Effector memory CD8-positive, alpha-beta T cell (primary cell): ENCODE data around the gene BCL11A.

Experiments
- ATAC-seq: fragments of 150-1000 bp; cut with Tn5 transposase; replicated peaks from 2 replicates; pipeline ENCODE4 v1.10.0; 2021; ENCODE audit warnings: mild to moderate bottlenecking, moderate library complexity
- DNase-seq, 3 experiments: peaks; one replicate each; pipeline ENCODE4 v3.0.0; 2021
- H3K27ac Mint-ChIP-seq, 2 donors: one replicate each; pipeline ENCODE4 v1.8.0; 2022; ENCODE audit warnings: mild to moderate bottlenecking in 2 of 2, mixed read lengths in 2 of 2, moderate library complexity in 2 of 2
- H3K27me3 Mint-ChIP-seq, 2 donors: one replicate each; pipeline ENCODE4 v1.8.0; 2022; ENCODE audit warnings: mixed read lengths in 2 of 2
- H3K36me3 Mint-ChIP-seq: one replicate; pipeline ENCODE4 v1.8.0; 2022; ENCODE audit warnings: mild to moderate bottlenecking, moderate library complexity, mixed read lengths; ENCODE audit not compliant: insufficient read depth
- H3K4me1 Mint-ChIP-seq, 2 donors: one replicate each; pipeline ENCODE4 v1.8.0; 2022; ENCODE audit warnings: low read depth in 2 of 2, mixed read lengths in 2 of 2
- H3K4me3 Mint-ChIP-seq, 2 donors: one replicate each; pipeline ENCODE4 v1.8.0; 2022; ENCODE audit warnings: mild to moderate bottlenecking in 2 of 2, mixed read lengths in 2 of 2, moderate library complexity in 2 of 2
- H3K9me3 Mint-ChIP-seq, 2 donors: one replicate each; pipeline ENCODE4 v1.8.0; 2022; ENCODE audit warnings: mixed read lengths in 2 of 2

BCL11A gene

DNA sequence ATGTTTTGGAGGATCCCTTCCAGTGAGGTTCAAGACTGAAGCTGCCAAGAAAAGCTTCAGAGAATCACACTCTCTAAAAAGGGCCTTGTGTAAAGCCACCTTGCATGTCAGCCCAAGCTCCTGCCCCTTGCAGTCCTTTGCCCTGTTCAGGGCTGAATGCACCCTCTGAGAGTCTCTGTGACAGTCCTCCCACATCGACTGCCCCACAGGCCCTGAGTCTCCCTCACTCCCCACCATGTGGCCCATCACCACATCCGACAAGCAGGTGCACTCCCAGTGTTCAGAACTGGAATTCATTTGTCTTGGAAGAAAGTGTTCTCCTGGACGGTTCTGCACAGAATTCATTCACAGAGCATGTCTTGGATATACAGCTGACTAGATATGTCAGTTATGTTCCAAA, 31.0 kb downstream of the BCL11A start:
- Mint-ChIP-seq H3K27ac (no peak overlapping the region), H3K4me3 (no peak overlapping the region), H3K9me3 (no peaks in the 10 kb centered on the region), H3K27me3 (peaks cover 29 to 40% of the 10 kb centered on the region in 2 donors), H3K36me3 (peaks cover 3% of the 10 kb centered on the region), H3K4me1 (no peaks in the 10 kb centered on the region)
- ATAC-seq (no peak), DNase-seq (no peak)

DNA sequence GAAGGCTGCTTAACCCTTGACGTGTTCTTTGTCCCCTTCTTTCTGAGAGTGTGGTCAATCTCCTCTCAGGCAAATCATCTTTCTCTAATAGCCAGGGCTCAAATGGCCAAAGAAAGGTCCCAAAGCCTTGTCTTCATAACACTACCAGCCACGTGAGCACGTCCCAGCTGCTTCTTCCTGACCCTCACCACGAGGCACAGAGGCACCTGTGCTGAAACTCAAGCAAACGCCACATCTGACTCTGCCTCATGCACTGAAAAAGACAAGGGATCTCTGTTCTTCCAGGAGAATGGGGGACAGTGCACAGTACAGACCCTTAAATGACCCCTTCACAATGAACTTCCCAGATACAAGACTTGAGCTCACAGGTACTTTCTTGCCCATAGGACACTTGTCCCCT, 31.8 kb downstream of the BCL11A start:
- DNase-seq (no peak), ATAC-seq (no peak)
- Mint-ChIP-seq H3K27me3 (peaks cover 21 to 38% of the 10 kb centered on the region in 2 donors), H3K4me3 (no peak overlapping the region), H3K36me3 (peaks cover 3% of the 10 kb centered on the region), H3K4me1 (no peaks in the 10 kb centered on the region), H3K27ac (no peak overlapping the region), H3K9me3 (no peaks in the 10 kb centered on the region)

DNA sequence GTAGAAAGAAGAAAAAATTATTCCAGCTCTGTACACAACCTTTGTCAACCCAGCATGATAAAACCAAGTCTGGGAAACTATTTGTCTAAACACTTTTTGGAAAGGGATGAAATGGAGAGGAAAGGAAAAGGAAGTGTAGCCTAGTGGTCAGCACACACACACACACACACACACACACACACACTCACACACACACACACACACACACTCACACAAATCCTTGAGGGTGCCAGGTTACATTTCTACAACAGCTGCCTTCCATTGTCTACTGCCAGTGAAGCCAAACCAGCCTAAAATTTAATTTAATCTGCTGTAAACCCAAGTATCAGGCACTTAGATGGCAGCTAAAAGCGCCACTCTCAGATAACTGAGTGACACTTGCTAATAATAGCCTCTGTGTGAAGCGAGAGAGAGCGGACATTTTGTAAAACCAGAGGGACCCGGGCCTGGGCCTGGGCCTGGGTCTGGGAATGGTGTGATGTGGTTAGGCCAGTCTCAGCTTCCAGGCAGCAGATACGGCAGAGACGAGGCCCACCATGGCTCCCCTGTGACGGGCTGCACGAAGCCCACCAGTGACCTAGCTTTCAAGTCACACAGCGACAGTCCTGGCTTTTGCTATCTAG, 32.4 kb downstream of the BCL11A start:
- Mint-ChIP-seq H3K4me3 (no peak overlapping the region), H3K9me3 (no peaks in the 10 kb centered on the region), H3K27ac (no peak overlapping the region), H3K36me3 (peaks cover 3% of the 10 kb centered on the region), H3K27me3 (peaks cover 25 to 44% of the 10 kb centered on the region in 2 donors), H3K4me1 (no peaks in the 10 kb centered on the region)
- no peak for DNase-seq
- ATAC-seq = no peak

DNA sequence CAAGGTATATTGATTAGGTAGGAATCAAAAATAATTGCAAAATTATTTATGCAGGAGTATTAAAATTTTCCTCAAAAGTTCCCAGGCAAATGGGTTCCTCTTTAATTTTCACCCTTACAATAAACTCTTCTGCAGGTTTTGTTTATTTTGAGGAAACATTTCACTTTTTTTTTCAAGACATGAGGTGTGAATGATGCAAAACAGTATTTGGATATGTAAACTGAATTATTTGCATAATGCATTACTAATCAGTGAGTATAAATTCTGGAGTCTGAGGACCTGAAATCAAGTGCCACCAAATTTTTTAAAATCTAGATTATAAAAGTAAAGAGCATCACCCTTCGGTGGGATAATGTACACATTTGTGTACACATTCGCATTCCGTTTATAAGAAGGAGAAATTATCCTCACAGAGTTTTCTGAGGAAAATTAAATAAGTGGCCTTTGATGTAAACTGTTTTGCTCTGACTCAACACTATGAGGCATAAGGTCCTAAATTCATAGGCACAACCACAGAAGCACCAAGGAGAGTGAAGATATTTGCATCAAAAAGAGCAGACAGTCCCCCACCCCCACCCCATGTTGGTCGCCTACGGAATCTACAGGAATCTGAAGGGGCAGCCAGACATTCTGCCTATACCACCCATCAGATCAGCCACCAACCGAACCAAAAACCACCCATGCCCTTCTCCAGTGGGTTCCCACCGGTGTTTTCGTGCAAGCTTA, 33.1 kb downstream of the BCL11A start:
- H3K27me3 Mint-ChIP-seq = peaks cover 32 to 44% of the 10 kb centered on the region in 2 donors
- no peak for DNase-seq
- no peak overlapping the region for H3K4me3 Mint-ChIP-seq
- peaks cover 3% of the 10 kb centered on the region for H3K36me3 Mint-ChIP-seq
- no peak overlapping the region for H3K27ac Mint-ChIP-seq
- no peaks in the 10 kb centered on the region for H3K9me3 Mint-ChIP-seq
- no peaks in the 10 kb centered on the region for H3K4me1 Mint-ChIP-seq
- ATAC-seq = no peak

DNA sequence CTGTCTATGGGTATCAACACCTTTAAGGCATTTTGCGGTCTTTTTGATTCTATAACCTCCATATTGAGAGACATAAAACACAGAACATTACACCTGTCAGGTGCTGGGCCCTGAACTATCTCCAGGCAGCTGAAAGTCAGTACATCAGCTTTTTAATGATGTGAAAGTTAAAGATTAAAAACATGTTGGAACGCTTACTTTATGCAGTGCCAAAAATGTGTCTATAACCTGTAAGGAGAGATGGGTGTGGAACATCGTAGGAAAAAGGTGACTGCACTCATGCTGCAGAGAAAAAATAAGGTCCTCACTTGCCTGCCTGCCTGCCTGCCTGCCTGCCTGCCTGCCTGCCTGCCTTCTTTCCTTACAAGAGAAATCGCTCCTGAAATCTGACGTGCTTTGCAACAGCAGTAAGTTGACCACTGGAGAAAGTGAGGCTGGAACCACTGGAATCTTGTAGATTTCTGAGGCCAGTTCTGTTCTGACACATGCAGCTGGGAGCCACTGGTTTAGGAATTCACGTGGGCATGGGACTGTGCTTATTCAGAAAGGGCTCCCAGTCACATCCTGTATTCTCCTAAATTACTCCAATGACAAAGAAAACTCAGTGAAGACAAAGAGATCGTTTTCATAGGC, 34.1 kb downstream of the BCL11A start:
- Mint-ChIP-seq H3K4me3 (no peak overlapping the region), H3K27me3 (peaks cover 39 to 44% of the 10 kb centered on the region in 2 donors), H3K27ac (no peak overlapping the region), H3K36me3 (peaks cover 3% of the 10 kb centered on the region), H3K9me3 (no peaks in the 10 kb centered on the region), H3K4me1 (no peaks in the 10 kb centered on the region)
- DNase-seq (no peak), ATAC-seq (no peak)

DNA sequence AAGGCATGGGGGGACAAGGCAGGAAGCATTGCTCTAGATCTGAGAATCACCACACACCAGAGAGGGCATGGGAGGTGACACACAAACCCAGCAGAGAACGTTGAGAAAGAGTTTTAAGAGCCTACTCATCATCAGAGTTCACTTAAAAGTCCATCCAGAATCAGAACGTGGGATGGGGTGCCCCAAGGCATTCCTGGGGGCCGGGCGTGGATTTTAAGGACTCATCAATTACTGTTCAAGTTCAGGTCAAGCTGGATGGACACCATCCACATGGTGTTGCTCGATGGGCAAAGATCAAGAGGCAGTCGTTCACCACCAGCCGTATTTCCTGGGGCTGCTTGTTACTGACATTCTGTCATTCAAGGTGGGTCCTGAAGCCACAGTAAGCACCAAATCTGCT, 34.9 kb downstream of the BCL11A start:
- H3K27me3 Mint-ChIP-seq = peaks cover 40 to 43% of the 10 kb centered on the region in 2 donors
- no peak overlapping the region for H3K4me3 Mint-ChIP-seq
- H3K36me3 Mint-ChIP-seq = peaks cover 3% of the 10 kb centered on the region
- ATAC-seq (no peak), DNase-seq (no peak)
- H3K27ac Mint-ChIP-seq = no peak overlapping the region
- H3K4me1 Mint-ChIP-seq = no peaks in the 10 kb centered on the region
- H3K9me3 Mint-ChIP-seq = no peaks in the 10 kb centered on the region

DNA sequence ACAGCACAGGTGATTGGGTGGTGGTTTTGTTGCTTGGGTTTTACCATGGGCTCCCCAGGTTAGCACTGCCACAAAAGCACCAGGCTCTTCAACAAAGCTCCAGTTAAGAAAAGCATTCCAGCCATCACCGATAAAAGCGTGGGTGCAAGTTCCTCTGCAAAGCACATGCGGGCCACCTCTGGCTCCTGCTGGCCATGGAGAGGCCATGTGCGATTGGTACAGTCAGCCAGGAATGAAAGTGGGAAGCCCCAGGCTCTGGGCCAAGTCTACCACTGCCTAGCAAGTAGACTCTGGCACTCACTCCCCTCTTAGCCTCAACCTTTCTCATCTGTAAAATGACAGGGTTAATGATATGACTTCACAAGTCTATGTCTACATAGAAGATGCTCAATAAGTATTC, 36.0 kb downstream of the BCL11A start:
- Mint-ChIP-seq H3K4me3 (no peak overlapping the region), H3K9me3 (no peaks in the 10 kb centered on the region), H3K27me3 (peaks cover 40 to 44% of the 10 kb centered on the region in 2 donors), H3K36me3 (peaks cover 3% of the 10 kb centered on the region), H3K4me1 (no peaks in the 10 kb centered on the region), H3K27ac (no peak overlapping the region)
- ATAC-seq (no peak), DNase-seq (no peak)

DNA sequence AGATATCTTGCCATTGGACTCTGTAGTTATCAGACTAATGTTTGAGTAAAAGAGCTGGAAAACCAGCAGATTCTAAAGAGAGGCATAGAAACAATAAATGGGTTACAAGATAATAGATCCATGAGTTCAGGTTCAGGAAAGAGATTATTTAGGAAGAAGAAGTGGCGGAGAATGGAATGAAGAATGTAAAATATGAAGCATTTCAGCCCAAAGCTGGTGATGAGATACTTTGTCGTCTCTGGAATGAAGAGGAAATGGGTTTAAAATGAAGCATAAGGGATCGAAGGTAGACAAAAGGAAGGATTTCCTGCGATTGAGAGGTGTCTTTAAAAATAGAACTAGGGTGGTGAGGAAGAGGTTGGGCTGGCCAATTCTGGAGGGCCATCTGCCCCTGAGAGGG, 36.6 kb downstream of the BCL11A start:
- DNase-seq = no peak
- peaks cover 34 to 38% of the 10 kb centered on the region in 2 donors for H3K27me3 Mint-ChIP-seq
- H3K4me1 Mint-ChIP-seq = no peaks in the 10 kb centered on the region
- H3K27ac Mint-ChIP-seq = no peak overlapping the region
- no peak for ATAC-seq
- H3K4me3 Mint-ChIP-seq = no peak overlapping the region
- H3K36me3 Mint-ChIP-seq = no peaks in the 10 kb centered on the region
- no peaks in the 10 kb centered on the region for H3K9me3 Mint-ChIP-seq

DNA sequence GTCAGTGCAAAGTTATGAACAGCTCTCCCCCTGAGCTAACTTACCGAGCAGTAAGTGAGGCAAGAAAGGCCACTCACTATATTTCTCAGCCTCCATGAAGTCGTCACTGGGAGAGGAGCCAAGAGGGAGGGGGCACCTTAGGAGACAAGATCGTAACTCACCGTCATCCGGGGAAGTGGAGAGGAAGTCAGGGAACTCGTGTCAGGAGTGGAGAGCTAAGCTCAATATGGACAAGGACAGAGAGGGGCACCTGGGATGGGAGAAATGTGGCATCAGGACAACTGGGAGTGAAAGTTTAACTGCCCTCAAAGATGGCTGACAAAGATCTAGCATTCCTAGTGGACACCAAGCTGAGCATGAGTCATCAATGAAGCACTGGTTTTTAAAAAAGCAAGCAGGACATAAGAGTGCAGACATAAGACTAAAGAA, 37.1 kb downstream of the BCL11A start:
- Mint-ChIP-seq H3K27ac (no peak overlapping the region), H3K27me3 (peaks cover 29 to 38% of the 10 kb centered on the region in 2 donors), H3K4me3 (no peak overlapping the region), H3K36me3 (no peaks in the 10 kb centered on the region), H3K9me3 (no peaks in the 10 kb centered on the region), H3K4me1 (no peaks in the 10 kb centered on the region)
- no peak for ATAC-seq
- no peak for DNase-seq

DNA sequence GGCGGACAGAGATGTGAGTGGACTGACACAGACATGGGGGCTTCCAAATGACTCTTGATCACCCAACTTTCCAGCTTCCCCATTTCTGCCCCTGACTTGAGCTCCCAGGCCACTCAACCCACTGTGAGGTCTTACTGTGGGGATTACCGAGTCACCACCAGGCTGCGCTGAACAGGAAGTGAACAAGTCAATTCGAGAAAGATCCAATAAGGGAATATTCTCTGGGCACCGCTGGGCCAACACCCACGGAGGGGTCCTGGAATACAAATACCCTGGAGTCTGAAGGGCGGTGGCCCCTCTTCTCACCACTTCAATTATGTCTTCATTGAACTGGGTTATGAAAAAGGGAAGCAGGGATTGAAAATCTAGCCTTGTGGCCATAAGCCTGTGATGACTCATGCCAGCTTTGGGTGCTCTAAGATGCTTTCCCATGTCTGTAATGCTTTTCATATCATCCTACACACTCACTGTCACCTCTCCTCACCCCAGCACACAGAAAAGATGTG, 37.7 kb downstream of the BCL11A start:
- H3K27me3 Mint-ChIP-seq = peaks cover 23 to 40% of the 10 kb centered on the region in 2 donors
- H3K36me3 Mint-ChIP-seq = no peaks in the 10 kb centered on the region
- no peaks in the 10 kb centered on the region for H3K9me3 Mint-ChIP-seq
- no peak overlapping the region for H3K4me3 Mint-ChIP-seq
- no peak overlapping the region for H3K27ac Mint-ChIP-seq
- no peak for DNase-seq
- no peaks in the 10 kb centered on the region for H3K4me1 Mint-ChIP-seq
- peak; percentile 29 for ATAC-seq

DNA sequence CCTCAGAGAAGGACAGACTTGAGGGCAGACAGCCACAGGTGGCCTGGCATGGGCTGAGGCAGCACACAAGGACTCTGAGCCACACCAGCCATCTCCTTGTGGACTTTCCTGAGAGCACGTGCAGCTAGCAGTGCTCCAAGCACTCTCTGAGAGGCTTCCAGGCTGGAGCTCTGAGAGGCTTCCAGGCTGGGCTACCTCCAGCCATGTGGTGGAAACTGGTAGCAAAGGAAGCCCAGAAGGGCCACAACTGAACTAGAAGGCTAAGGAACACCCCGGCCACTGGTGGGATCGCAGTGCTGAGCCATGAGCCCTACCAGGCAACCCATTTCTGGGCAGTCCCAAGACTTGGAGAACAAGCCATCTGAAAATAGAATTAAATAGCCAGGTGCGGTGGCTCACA, 39.5 kb downstream of the BCL11A start:
- H3K27ac Mint-ChIP-seq = no peak overlapping the region
- no peak overlapping the region for H3K4me3 Mint-ChIP-seq
- peaks cover 31 to 58% of the 10 kb centered on the region in 2 donors for H3K27me3 Mint-ChIP-seq
- ATAC-seq (no peak), DNase-seq (no peak)
- no peaks in the 10 kb centered on the region for H3K36me3 Mint-ChIP-seq
- no peaks in the 10 kb centered on the region for H3K9me3 Mint-ChIP-seq
- H3K4me1 Mint-ChIP-seq = no peaks in the 10 kb centered on the region

DNA sequence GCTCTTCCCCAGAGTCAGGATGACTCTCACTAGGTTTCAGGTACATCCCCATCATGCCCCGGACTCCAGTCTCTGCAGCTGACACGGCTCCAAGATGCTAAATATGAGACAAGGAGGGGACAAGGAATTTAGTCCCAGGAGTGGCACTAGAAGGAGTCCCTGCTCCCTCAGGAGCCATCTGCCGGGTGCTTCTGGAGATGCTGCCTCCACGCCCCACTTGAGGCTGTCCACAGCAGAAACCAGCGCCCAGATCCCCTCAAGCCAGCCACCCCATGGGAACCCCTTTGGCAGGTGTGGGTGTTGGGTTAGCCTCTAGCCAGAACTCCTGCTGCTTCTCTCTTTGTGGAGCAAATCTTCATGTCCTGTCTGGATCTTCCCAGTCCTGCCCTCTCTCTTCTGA, 40.3 kb downstream of the BCL11A start:
- Mint-ChIP-seq H3K27me3 (peaks cover 31 to 61% of the 10 kb centered on the region in 2 donors), H3K4me1 (no peaks in the 10 kb centered on the region), H3K9me3 (no peaks in the 10 kb centered on the region), H3K36me3 (no peaks in the 10 kb centered on the region), H3K27ac (no peak overlapping the region), H3K4me3 (no peak overlapping the region)
- ATAC-seq = no peak
- no peak for DNase-seq

DNA sequence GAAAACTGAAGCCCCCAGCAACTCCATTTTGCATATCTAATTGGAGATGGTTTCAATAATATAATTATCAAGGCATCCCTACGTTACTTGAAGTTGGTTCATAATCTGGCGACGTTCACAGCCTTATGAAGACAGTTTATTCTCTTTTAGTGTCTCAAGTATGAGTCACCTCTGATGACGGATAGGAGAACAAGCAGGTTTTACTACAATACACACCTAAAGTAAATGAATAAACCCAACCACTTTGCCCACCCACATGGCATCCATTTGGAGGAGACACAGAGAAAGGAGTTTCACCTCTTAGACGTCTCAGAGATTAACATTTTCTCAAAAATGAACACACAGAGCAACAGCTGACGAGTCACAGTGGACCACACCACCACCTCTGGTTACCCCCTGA, 40.8 kb downstream of the BCL11A start:
- DNase-seq = no peak
- H3K36me3 Mint-ChIP-seq = no peaks in the 10 kb centered on the region

More for the DNA sequence above, 40.8 kb downstream of the BCL11A start:
- Mint-ChIP-seq H3K4me1 (no peaks in the 10 kb centered on the region), H3K4me3 (no peak overlapping the region), H3K27ac (no peak overlapping the region), H3K27me3 (peaks cover 31 to 67% of the 10 kb centered on the region in 2 donors), H3K9me3 (no peaks in the 10 kb centered on the region)
- no peak for ATAC-seq
